ENCODE measurements around the gene ZFP2.
A peak's percentile ranks its signal among the peaks of the same experiment; 100 is the strongest.
"Not testable (repeated sequence)": the region's sequence is repeated elsewhere in the genome, so short reads cannot be mapped to it uniquely, and the experiment has no call there.

Gene ZFP2

DNA sequence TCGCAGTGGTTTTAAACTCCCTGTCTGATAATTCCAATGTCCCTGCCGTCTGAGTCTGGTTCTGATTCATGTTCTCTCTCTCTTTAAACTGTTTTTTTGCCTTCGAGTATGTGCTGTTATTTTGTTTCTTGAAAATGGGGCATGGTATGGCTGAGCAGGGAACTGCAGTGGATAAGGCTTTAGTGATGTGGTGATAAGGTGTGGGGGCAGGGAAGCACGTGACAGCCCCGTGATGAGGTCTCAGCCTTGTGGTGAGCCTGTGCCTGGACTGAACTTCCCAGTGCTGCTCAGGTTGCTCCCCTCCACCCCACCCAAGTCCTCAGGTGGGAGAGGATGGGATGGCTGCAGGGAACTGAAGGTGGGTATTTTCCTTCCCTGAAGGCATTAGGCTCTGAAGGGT is 41.4 kb upstream of the ZFP2 start:
- H3K9ac ChIP-seq (ENCODE audit: low read length) = no peak overlapping the region
- H3K27ac ChIP-seq (ENCODE audit: low read depth, low read length) = no peak overlapping the region
- H3K36me3 ChIP-seq (ENCODE audit: low read length) = no peaks in the 10 kb centered on the region
- H4K20me1 ChIP-seq (ENCODE audit: low read depth, low read length) = no peaks in the 10 kb centered on the region
- no peak for TF ChIP-seq CTCF (IDR thresholded peaks at IDR 0.05; ENCODE audit: insufficient read depth, low read length, poor library complexity, severe bottlenecking)
- no peak for TF ChIP-seq EZH2phosphoT487 (conservative IDR thresholded peaks at IDR 0.05; ENCODE audit: low read length)
- no peak overlapping the region for H2AFZ ChIP-seq (ENCODE audit: low read depth, low read length, severe bottlenecking)
- H3K79me2 ChIP-seq (ENCODE audit: insufficient read depth, low read length) = no peaks in the 10 kb centered on the region
- no peaks in the 10 kb centered on the region for H3K9me3 ChIP-seq (ENCODE audit: insufficient read depth, low read length)
- H3K4me3 ChIP-seq (ENCODE audit: insufficient read depth, low read length, poor library complexity, severe bottlenecking) = no peak overlapping the region
- H3K27me3 ChIP-seq (ENCODE audit: low read length) = no peaks in the 10 kb centered on the region
- no peaks in the 10 kb centered on the region for H3F3A ChIP-seq (ENCODE audit: insufficient read depth)
- H3K9me2 ChIP-seq (replicated peaks; ENCODE audit: insufficient read depth, low read length) = no peaks in the 10 kb centered on the region
- no peak overlapping the region for H3K4me2 ChIP-seq (ENCODE audit: low read depth, low read length, poor library complexity, severe bottlenecking)

DNA sequence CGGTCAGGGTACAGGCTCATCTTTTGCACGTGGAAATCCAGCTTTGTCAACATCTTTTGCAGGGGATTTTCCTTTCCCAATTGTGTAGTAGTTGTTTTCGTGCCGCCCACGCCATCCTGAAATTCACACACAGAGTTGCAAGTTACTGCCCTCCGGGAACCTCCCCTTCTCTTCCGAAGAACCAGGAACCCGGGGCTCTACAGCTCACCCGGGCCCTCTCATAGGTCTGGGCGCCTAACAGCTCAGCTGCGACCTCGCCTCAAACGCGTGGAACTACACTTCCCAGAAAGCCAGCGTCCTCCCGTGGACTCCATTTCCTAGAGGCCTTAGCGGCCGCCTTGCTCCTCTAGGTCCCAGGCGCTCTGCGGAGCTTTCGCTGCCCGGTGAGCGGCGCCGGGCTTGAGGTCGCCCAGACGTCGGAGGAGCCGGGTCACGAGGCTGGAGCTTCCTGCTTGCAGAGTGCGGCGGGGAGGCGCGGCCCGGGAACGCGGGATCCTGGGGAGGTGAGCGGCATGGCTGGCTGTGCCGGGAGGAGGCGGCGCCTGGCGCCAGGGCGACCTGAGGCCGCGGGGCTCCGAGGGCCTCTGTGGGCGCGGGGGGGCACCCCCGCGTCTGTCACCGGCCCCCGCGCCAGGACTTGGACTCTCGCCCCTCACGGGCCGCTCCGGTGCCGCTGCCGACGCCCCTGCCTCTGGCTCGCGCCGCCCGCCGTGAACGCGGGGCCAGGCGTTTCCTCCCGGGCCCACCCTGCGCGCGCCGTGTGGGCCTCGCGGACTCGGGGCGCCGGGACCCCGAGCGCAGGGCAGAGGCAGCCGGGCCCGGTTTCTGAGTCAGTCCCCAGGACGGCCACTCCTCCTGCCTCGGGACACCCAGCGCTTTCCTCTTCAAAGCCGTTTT is 35.8 kb upstream of the ZFP2 start, which contains the start of gene ZNF354B:
Gene ZNF354B (plus strand): TSS at position 329 of the 897 bp plus-strand sequence. CDS start 1,095 bp downstream, outside the sequence.
- no peak for TF ChIP-seq CTCF (IDR thresholded peaks at IDR 0.05; ENCODE audit: insufficient read depth, low read length, poor library complexity, severe bottlenecking)
- no peak for TF ChIP-seq EZH2phosphoT487 (conservative IDR thresholded peaks at IDR 0.05; ENCODE audit: low read length)
- no peaks in the 10 kb centered on the region for H3K36me3 ChIP-seq (ENCODE audit: low read length)
- H3K27me3 ChIP-seq (ENCODE audit: low read length) = no peaks in the 10 kb centered on the region
- H3K4me3 ChIP-seq (ENCODE audit: insufficient read depth, low read length, poor library complexity, severe bottlenecking) = peak within 1 kb of the TSS; percentile 57
- H3K9me3 ChIP-seq (ENCODE audit: insufficient read depth, low read length) = no peaks in the 10 kb centered on the region
- no peaks in the 10 kb centered on the region for H4K20me1 ChIP-seq (ENCODE audit: low read depth, low read length)
- peak within 1 kb of the TSS; percentile 80 for H3K4me2 ChIP-seq (ENCODE audit: low read depth, low read length, poor library complexity, severe bottlenecking)
- H3K9ac ChIP-seq (ENCODE audit: low read length) = peak within 1 kb of the TSS; percentile 57
- H3K27ac ChIP-seq (ENCODE audit: low read depth, low read length) = no peak within 1 kb of the TSS
- H3K9me2 ChIP-seq (replicated peaks; ENCODE audit: insufficient read depth, low read length) = no peaks in the 10 kb centered on the region
- H2AFZ ChIP-seq (ENCODE audit: low read depth, low read length, severe bottlenecking) = peak within 1 kb of the TSS; percentile 64
- H3K79me2 ChIP-seq (ENCODE audit: insufficient read depth, low read length) = no peaks in the 10 kb centered on the region
- no peaks in the 10 kb centered on the region for H3F3A ChIP-seq (ENCODE audit: insufficient read depth)

DNA sequence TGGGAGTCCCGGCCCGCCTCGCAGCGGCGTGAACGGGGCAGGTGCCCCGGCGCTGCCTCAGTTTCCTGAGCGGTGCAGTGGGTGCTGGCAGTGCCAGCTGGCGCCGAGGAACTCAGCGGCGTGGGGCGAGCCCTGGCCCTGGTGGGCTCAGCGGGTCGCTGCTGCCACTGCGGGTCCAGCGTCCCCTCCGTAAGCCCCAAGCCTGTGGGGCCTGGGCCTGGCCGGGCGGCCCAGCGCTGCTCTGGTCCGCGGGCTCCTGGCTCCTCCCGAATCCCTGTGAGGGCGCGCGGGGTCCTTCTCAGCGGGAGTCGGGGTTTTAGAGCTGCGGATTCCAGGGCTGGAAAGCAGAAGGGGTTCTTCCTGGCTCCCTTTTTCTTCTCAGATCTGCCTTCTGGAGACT is 35.1 kb upstream of the ZFP2 start:
- H3K79me2 ChIP-seq (ENCODE audit: insufficient read depth, low read length); H3K27ac ChIP-seq (ENCODE audit: low read depth, low read length); H3F3A ChIP-seq (ENCODE audit: insufficient read depth); H3K9ac ChIP-seq (ENCODE audit: low read length); H3K9me3 ChIP-seq (ENCODE audit: insufficient read depth, low read length); H3K27me3 ChIP-seq (ENCODE audit: low read length); H2AFZ ChIP-seq (ENCODE audit: low read depth, low read length, severe bottlenecking); H3K9me2 ChIP-seq (replicated peaks; ENCODE audit: insufficient read depth, low read length); H3K4me2 ChIP-seq (ENCODE audit: low read depth, low read length, poor library complexity, severe bottlenecking); H4K20me1 ChIP-seq (ENCODE audit: low read depth, low read length); H3K36me3 ChIP-seq (ENCODE audit: low read length): not testable (repeated sequence)
- peak overlapping the region; percentile 57 for H3K4me3 ChIP-seq (ENCODE audit: insufficient read depth, low read length, poor library complexity, severe bottlenecking)

DNA sequence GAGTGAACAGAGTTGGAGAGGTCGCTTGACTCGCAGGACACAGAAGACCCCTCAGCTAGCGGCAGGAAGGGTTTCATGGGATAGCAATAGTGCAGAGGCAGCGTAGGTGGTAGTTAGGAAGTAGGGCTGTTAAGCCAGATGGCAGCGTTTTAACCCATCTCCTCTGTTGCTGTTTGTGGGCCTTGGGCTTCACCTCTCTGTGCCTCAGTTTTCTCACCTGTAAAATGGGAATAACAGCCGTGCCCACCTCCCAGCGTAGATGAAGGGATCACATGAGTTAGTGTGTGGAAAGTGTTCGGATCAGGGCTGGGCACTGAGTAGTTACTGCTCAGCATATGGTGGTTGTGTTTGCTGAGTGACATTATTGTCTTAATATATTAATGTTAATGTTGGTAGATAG is 34.1 kb upstream of the ZFP2 start:
- Histone ChIP-seq H3K27ac (ENCODE audit: low read depth, low read length) (no peak overlapping the region), H3K4me3 (ENCODE audit: insufficient read depth, low read length, poor library complexity, severe bottlenecking) (no peak overlapping the region), H3K9ac (ENCODE audit: low read length) (no peak overlapping the region), H3K27me3 (ENCODE audit: low read length) (no peaks in the 10 kb centered on the region), H3K36me3 (ENCODE audit: low read length) (no peaks in the 10 kb centered on the region), H2AFZ (ENCODE audit: low read depth, low read length, severe bottlenecking) (no peak overlapping the region), H3K9me2 (replicated peaks; ENCODE audit: insufficient read depth, low read length) (no peaks in the 10 kb centered on the region), H3K79me2 (ENCODE audit: insufficient read depth, low read length) (no peaks in the 10 kb centered on the region), H3F3A (ENCODE audit: insufficient read depth) (no peaks in the 10 kb centered on the region), H4K20me1 (ENCODE audit: low read depth, low read length) (no peaks in the 10 kb centered on the region), H3K9me3 (ENCODE audit: insufficient read depth, low read length) (no peaks in the 10 kb centered on the region), H3K4me2 (ENCODE audit: low read depth, low read length, poor library complexity, severe bottlenecking) (no peak overlapping the region)
- TF ChIP-seq EZH2phosphoT487 (conservative IDR thresholded peaks at IDR 0.05; ENCODE audit: low read length) (no peak), CTCF (IDR thresholded peaks at IDR 0.05; ENCODE audit: insufficient read depth, low read length, poor library complexity, severe bottlenecking) (no peak)
